Activated CD4-positive, alpha-beta T cell treated with anti-CD3 and anti-CD28 coated beads for 48 hours (primary cell): ENCODE results near the gene SGK1.
A peak's percentile ranks its signal among the peaks of the same experiment; 100 is the strongest.
"Not testable (repeated sequence)": the region's sequence is repeated elsewhere in the genome, so short reads cannot be mapped to it uniquely, and the experiment has no call there.

Source experiments
- DNase-seq: peaks from one replicate; pipeline ENCODE4 v3.0.0-alpha.2; 2020

The SGK1 gene

DNA sequence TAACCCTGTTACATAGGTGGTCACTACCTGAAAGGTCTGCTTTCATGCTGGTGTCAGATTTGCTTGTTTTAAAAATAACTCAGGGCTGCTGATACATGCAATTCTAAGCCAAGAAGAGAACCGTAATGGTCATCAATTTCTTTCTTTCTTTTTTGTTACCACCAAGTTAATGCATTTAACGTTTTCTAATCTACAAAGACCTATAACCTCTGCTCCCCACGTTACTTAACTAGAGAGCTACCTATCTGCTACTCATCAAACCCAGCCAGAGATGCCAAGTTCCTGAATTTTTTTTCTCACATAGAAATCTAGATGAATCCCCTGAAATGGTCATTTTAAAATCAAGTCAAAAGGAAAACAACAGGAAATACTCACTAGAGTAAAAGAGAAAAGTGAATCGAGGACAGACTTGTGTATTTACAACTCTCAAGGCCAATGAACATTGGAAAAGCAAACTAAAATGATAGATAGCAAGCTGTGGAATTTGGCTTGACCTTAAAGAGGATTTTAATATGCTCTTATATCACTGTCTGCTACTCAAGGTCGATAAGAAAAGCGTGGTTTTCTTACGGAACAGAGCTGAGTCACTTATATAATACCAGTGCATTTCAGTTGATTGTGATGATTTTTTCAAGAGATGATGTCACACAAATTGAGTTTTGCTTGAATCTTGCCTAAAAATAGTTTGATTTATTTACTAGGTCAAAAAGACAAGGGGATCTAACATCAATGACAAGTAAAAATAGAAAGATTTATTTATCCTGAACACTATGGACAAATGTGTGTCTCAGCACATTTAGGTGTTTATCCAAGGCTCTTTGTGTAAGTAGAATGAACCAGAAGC is 67.9 kb downstream of the SGK1 start:
- no peak for DNase-seq

DNA sequence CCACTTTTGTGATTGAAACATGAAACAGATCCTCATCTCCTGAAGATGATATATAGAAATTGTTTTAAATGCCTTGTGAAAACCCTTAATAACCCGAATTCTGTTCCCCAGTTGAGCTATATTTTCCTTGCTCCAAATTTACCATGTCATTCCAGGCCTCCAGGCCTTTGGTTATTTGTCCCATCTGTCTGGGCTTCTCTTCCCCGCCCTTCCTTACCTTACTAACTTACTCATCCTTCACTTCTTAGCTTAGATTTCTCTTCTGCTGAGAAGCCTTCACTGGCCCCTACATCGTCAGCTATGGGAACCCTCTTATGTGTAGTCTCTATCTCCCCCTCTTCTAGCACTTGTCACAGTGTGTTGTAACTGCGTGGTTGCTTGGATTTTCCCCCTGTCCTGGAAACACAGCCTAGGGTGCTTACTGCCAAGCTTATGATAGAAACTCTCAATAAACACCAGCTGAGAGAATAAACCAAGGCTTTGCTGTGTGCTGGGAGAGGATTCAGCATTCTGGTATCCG is 68.6 kb downstream of the SGK1 start:
- DNase-seq, result no peak

DNA sequence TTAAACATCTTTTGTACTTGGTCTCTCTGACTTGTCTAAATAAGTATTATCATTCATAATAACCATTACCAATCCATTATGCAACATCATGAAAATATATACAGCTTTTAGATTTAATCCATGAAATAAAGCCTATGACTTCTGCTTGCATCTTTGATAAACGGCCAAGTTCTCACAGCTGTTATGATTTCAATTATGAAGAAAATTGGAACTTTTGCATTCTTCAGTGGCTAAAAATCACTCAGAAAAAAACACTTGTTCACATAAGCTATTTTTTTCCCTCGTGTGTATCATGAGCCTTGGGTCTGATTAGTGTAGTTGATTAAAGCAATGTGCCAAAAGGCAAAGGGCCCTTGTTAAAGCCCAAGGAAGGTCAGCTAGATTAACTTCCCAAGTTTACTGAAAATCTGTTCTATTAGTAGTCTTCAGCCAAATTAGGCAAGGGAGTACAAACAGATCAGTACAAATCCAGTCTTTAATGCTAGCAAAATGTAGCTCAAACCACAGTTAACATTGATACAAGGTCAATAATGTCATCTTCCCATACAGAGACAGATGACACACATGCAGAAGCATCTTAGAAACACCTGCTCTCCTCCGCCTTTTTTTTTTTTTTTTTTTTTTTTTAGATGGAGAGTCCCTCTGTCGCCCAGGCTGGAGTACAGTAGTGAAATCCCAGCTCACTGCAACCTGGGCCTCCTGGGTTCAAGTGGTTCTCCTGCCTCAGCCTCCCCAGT is 69.9 kb downstream of the SGK1 start:
- no peak for DNase-seq

GRCh38 chr6:134247231-134247833 is 70.6 kb downstream of the SGK1 start:
- DNase-seq, result peak; percentile 70

- DNase-seq, result no peak
Measured at GRCh38 chr6:134245706-134246105, 72.2 kb downstream of the SGK1 start.

- no peak for DNase-seq
Measured at GRCh38 chr6:134245041-134245440, 72.9 kb downstream of the SGK1 start.

DNA sequence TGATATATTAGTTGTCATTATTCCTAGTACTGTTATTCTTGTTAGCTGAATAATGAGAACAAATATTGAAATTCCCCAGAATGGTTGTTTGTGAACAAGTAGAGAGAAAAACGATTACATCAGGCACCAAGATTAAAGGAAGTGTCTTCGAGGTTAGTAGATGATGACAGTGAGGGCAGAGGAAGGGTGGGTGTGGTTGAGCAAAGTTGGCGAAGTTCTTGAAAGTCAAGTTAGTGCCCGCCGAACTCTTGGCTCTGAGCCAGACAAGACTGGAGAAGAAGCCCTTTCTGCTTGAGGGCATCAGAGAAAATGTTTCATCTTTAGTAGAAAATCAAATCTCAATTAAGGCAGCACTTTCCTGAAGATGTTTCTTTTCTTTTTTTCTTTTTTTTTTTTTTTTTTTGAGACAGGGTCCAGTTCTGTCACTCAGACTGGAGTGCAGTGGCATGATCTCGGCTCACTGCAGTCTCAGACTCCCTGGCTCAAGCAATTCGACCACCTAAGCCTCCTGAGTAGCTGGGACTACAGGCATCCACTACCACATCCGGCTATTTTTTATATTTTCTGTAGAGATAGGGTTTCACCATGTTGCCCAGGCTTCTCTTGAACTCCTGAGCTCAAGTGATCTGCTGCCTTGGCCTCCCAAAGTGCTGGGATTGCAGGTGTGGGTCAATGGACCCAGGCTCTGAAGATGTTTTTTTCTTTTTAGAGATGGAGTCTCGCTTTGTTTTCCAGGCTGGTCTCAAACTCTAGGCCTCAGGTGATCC is 77.1 kb downstream of the SGK1 start:
- DNase-seq, result peak; percentile 66

GRCh38 chr6:134238960-134239795 is 78.7 kb downstream of the SGK1 start:
- DNase-seq, result no peak

GRCh38 chr6:134238006-134238405 is 79.9 kb downstream of the SGK1 start:
- no peak for DNase-seq

DNA sequence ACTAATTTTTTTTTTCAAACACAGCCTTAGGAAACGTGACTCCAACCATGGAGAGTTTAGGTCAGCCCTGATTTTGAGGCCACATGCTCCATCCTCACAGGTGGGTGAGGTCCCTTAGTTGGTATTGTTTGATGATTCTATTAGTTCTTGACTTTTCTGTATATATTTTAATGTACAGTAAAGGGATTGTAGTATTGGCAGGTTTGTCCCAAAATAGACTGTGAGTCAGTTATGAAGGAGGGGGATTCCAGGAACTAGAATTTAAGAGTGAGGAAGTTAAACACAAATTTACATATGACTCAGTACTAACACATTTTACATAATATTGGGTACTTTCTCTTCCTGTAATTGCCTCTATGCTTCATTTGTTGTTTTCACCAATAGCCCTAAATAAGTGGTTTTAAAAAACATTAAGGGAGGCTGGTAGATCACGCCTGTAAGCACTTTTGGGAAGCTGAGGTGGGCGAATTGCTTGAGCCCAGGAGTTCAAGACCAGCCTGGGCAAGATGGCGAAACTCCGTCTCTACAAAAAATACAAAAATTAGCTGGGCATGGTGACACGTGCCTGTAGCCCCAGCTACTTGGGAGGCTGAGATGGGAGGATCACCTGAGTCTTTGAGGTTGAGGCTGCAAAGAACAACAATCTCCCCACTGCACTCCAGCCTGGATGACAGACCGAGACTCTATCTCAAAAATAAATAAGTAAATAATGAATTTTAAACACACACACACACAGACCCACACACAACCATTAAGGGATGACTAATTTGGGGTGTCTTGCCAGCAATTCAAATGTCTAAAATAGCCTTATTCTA is 81.8 kb downstream of the SGK1 start:
- DNase-seq, result no peak

GRCh38 chr6:134235334-134235733 is 82.6 kb downstream of the SGK1 start:
- not testable (repeated sequence) for DNase-seq

- no peak for DNase-seq
Measured at GRCh38 chr6:134233180-134233955, 84.5 kb downstream of the SGK1 start.

DNA sequence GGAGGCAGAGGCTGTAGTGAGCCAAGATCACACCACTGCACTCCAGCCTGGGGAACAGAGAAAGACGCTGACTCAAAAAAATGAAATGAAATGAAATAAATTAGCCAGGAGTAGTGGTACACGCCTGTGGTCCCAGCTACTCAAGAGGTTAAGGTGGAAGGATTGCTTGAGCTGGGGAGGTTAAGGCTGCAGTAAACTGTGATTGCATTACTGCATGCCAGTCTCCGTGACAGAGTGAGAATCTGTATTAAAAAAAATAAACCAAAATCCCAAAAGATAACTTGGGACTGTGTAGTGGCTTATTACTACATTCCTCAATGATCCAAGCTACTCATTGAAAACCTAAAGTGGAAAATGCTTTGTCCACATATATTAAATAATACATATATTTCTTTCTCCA is 87.0 kb downstream of the SGK1 start:
- DNase-seq, result no peak

- DNase-seq, result no peak
Measured at GRCh38 chr6:134230087-134230700, 87.7 kb downstream of the SGK1 start.

DNA sequence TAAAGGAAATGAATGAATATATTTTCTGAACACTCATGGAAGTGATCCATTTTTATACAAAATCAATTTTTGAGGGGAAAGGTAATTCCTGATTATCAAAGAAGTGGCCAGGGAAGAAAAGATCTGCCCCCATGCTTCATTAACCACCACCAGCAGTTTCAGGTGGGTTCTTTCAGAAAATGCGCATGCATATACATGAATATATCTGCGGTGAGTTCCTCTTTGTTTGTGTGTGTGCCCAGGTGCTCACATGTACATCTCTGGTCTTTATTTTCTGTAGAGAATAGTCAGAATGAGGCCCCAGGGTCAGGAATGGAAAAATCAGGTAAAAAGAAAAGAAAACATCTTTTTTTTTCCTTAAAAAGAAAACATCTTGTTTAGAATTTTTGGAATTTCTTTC is 88.4 kb downstream of the SGK1 start:
- no peak for DNase-seq

GRCh38 chr6:134223796-134224420 is 94.0 kb downstream of the SGK1 start:
- DNase-seq, result no peak

DNA sequence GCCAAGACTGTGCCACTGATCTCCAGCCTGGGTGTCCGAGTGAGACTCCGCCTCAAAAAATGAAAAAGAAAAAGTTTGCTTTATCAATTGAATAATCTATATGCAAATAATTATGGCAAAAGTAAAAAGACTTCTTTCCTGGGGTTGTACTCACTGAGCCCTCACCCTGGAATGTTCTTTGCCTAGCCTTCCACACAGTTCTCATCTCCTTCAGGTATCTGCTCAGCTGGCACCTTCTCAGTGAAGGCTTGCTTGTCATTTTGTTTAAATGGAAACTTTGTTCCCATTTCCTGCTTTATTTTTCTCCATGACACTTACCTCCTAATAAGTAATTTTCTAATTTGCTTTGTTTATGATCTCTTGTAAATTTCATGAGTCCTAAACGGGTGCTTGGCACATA is 96.7 kb downstream of the SGK1 start:
- DNase-seq, result no peak

DNA sequence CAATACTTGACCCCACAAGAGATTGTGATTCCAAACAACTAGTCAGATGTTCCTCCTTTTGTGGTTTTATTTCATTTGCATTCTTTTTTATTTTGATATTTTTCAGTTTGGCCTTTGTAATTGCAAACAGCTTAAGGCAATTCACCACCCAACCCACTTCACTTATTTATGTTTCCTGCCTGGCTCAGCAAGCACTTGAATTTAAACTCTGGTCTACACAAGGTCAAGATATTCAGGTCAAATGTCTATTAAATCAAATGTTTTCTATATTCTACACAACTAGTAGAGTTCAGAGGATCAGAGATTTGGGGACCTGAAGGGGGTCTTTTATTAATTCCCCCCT is 100.1 kb downstream of the SGK1 start:
- no peak for DNase-seq

DNA sequence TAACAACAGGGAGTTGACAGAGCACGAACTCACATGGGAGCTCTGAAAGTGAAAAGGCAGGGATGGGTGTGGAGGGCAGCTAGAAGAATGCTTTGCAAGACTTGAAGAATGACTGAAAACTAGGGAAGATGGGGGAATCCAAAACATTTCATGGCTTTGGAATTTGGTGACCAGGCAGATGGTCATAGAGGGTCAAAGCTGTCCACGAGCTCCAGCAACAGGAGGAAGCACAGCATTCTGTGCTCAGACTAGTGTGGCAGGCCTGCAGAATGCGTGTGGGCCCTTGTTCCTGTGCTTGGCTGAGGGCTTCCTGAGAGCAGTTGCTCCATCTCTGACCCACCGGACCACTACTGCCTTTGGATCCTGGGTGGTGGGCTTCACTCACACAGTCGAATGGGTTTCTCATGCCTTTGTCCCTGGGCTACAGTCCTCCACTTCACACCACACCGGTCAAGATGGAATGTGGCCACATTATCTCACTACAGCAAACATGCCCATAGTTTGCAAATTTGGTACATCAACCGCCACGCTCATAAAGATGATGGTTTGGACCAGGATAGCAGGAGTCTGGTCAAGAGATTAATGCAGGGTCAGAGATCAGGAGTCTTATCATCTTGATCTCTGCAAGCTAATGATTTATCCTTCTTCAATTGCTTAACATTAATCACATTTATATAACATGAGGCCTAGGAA is 100.7 kb downstream of the SGK1 start:
- DNase-seq, result no peak
